ENCODE measurements around the gene DEPDC5. TPM values are rescaled to one million over a fixed set of nuclear protein-coding genes. Genes with fewer than 3 reads are reported as not detected.

Gene DEPDC5
- total RNA-seq, 2 experiments from 2014 or later = 43.0 to 77.1 TPM

GRCh38 chr22:31929167-31929930 lies 175.5 kb downstream of the DEPDC5 start:
- no peak for DNase-seq (ENCODE audit: low spot score)
- POLR2A ChIA-PET = interaction anchor here (1.0 kb wide), 1 partner anchor 8 kb away, joined by 3 read pairs; no protein-coding TSS in a partner anchor
- Histone ChIP-seq H3K4me3 (ENCODE audit: low read depth, low read length, poor library complexity, severe bottlenecking) (no peak overlapping the region), H3K36me3 (ENCODE audit: insufficient read depth, low read length) (no peaks in the 10 kb centered on the region), H3K79me2 (ENCODE audit: insufficient read depth, low read depth, low read length) (no peaks in the 10 kb centered on the region), H4K20me1 (ENCODE audit: insufficient read depth, low read length) (no peaks in the 10 kb centered on the region), H3K4me2 (ENCODE audit: low read length) (no peak overlapping the region), H2AFZ (ENCODE audit: low read length) (no peak overlapping the region), H3K9me2 (ENCODE audit: insufficient read depth, low read length) (no peaks in the 10 kb centered on the region), H3K9me3 (ENCODE audit: low read length) (no peaks in the 10 kb centered on the region), H3K27ac (ENCODE audit: low read depth, low read length, poor library complexity, severe bottlenecking) (no peak overlapping the region), H3K4me1 (ENCODE audit: insufficient read depth, low read length, poor library complexity, severe bottlenecking) (no peaks in the 10 kb centered on the region)
- intact Hi-C loops (cut with micrococcal nuclease; ENCODE audit: unreplicated experiment) = no loop called here
- no peak for TF ChIP-seq CTCF (conservative IDR thresholded peaks at IDR 0.05; ENCODE audit: low read length)
- TF ChIP-seq EZH2phosphoT487 (IDR thresholded peaks at IDR 0.05; ENCODE audit: borderline replicate concordance, low read depth, low read length) = no peak
- BruUV-seq (replicated peaks) = no TSS peak
- CTCF ChIA-PET (ENCODE audit: unreplicated experiment) = interaction anchor here (0.6 kb wide), 1 partner anchor 292 kb away, joined by 4 read pairs; no protein-coding TSS in a partner anchor

GRCh38 chr22:31932863-31933262 lies 179.0 kb downstream of the DEPDC5 start:
- Histone ChIP-seq H4K20me1 (ENCODE audit: insufficient read depth, low read length) (no peaks in the 10 kb centered on the region), H3K4me2 (ENCODE audit: low read length) (no peak overlapping the region), H3K9me3 (ENCODE audit: low read length) (no peaks in the 10 kb centered on the region), H3K4me1 (ENCODE audit: insufficient read depth, low read length, poor library complexity, severe bottlenecking) (no peaks in the 10 kb centered on the region), H3K79me2 (ENCODE audit: insufficient read depth, low read depth, low read length) (no peaks in the 10 kb centered on the region), H3K9me2 (ENCODE audit: insufficient read depth, low read length) (no peaks in the 10 kb centered on the region), H3K36me3 (ENCODE audit: insufficient read depth, low read length) (no peaks in the 10 kb centered on the region), H3K4me3 (ENCODE audit: low read depth, low read length, poor library complexity, severe bottlenecking) (no peak overlapping the region), H3K27ac (ENCODE audit: low read depth, low read length, poor library complexity, severe bottlenecking) (no peak overlapping the region), H2AFZ (ENCODE audit: low read length) (no peak overlapping the region)
- no TSS peak for BruUV-seq (replicated peaks)
- no peak for DNase-seq (ENCODE audit: low spot score)
- CTCF ChIA-PET (ENCODE audit: unreplicated experiment) = no interaction called here
- POLR2A ChIA-PET = interaction anchor here (1.2 kb wide), 1 partner anchor 13 kb away, joined by 3 read pairs; no protein-coding TSS in a partner anchor
- intact Hi-C loops (cut with micrococcal nuclease; ENCODE audit: unreplicated experiment) = no loop called here
- TF ChIP-seq CTCF (conservative IDR thresholded peaks at IDR 0.05; ENCODE audit: low read length) (no peak), EZH2phosphoT487 (IDR thresholded peaks at IDR 0.05; ENCODE audit: borderline replicate concordance, low read depth, low read length) (no peak)

- intact Hi-C loops (cut with micrococcal nuclease; ENCODE audit: unreplicated experiment) = no loop called here
- BruUV-seq (replicated peaks) = no TSS peak
- TF ChIP-seq EZH2phosphoT487 (IDR thresholded peaks at IDR 0.05; ENCODE audit: borderline replicate concordance, low read depth, low read length) (no peak), CTCF (conservative IDR thresholded peaks at IDR 0.05; ENCODE audit: low read length) (no peak)
- Histone ChIP-seq H3K4me3 (ENCODE audit: low read depth, low read length, poor library complexity, severe bottlenecking) (no peak overlapping the region), H3K27ac (ENCODE audit: low read depth, low read length, poor library complexity, severe bottlenecking) (no peak overlapping the region), H3K4me1 (ENCODE audit: insufficient read depth, low read length, poor library complexity, severe bottlenecking) (no peaks in the 10 kb centered on the region), H3K79me2 (ENCODE audit: insufficient read depth, low read depth, low read length) (no peaks in the 10 kb centered on the region), H3K9me3 (ENCODE audit: low read length) (no peaks in the 10 kb centered on the region), H4K20me1 (ENCODE audit: insufficient read depth, low read length) (no peaks in the 10 kb centered on the region), H3K9me2 (ENCODE audit: insufficient read depth, low read length) (no peaks in the 10 kb centered on the region), H2AFZ (ENCODE audit: low read length) (no peak overlapping the region), H3K4me2 (ENCODE audit: low read length) (no peak overlapping the region), H3K36me3 (ENCODE audit: insufficient read depth, low read length) (no peaks in the 10 kb centered on the region)
- POLR2A ChIA-PET = interaction anchor here (1.2 kb wide), 1 partner anchor 14 kb away, joined by 3 read pairs; no protein-coding TSS in a partner anchor
- DNase-seq (ENCODE audit: low spot score) = no peak
- CTCF ChIA-PET (ENCODE audit: unreplicated experiment) = no interaction called here
Measured at GRCh38 chr22:31933406-31933805, 179.6 kb downstream of the DEPDC5 start.
